SK-N-SH treated with all-trans-retinoic acid at 6 μM for 48 hours (cell line): ENCODE measurements around the gene ZNF217.

Experiments used
- ATAC-seq: fragments of 200-7000 bp; cut with Tn5 transposase; 3 replicates; pipeline ENCODE4 v1.9.1; 2020; ENCODE audit warnings: mild to moderate bottlenecking, moderate library complexity
- ARNTL ChIP-seq: fragments of 450-650 bp; formaldehyde crosslinking; IDR thresholded peaks from 2 replicates; pipeline ENCODE4 v1.5.0; 2020; ENCODE audit warnings: low read depth, mild to moderate bottlenecking, moderate library complexity, borderline replicate concordance
- BACH2 ChIP-seq: fragments of 250-450 bp; sonication (Bioruptor Pico); IDR thresholded peaks from 2 replicates; pipeline ENCODE4 v1.9.0; 2021; ENCODE audit warnings: mild to moderate bottlenecking, borderline replicate concordance
- CSDC2 ChIP-seq: fragments of 250-450 bp; sonication (Bioruptor Pico); IDR thresholded peaks from 2 replicates; pipeline ENCODE4 v1.5.0; 2020; ENCODE audit warnings: mild to moderate bottlenecking, moderate library complexity
- GLIS3 ChIP-seq: fragments of 250-450 bp; sonication (Bioruptor Pico); IDR thresholded peaks from 2 replicates; pipeline ENCODE4 v1.5.0; 2020; ENCODE audit warnings: mild to moderate bottlenecking, moderate library complexity
- ISL1 ChIP-seq: fragments of 250-450 bp; sonication (Bioruptor Pico); IDR thresholded peaks from 2 replicates; pipeline ENCODE4 v2.1.2; 2022; ENCODE audit warnings: mild to moderate bottlenecking, moderate library complexity
- OSR1 ChIP-seq: fragments of 250-450 bp; sonication (Bioruptor Pico); IDR thresholded peaks from 2 replicates; pipeline ENCODE4 v1.8.0; 2022; ENCODE audit warnings: moderate library complexity, mild to moderate bottlenecking, inconsistent platforms
- RARB ChIP-seq: fragments of 250-450 bp; sonication (Bioruptor Pico); IDR thresholded peaks from 2 replicates; pipeline ENCODE4 v1.8.0; 2021; ENCODE audit warnings: mild to moderate bottlenecking, moderate library complexity
- SNAI2 ChIP-seq: fragments of 250-450 bp; sonication (Bioruptor Pico); IDR thresholded peaks from 2 replicates; pipeline ENCODE4 v1.5.0; 2020; ENCODE audit warnings: mild to moderate bottlenecking, moderate library complexity
- TCF4 ChIP-seq: fragments of 250-450 bp; sonication (Bioruptor Pico); IDR thresholded peaks from 2 replicates; pipeline ENCODE4 v1.8.0; 2021; ENCODE audit warnings: mild to moderate bottlenecking, moderate library complexity, borderline replicate concordance
- TOX ChIP-seq: fragments of 250-450 bp; sonication (Bioruptor Pico); IDR thresholded peaks from 2 replicates; pipeline ENCODE4 v1.8.0; 2021; ENCODE audit warnings: mild to moderate bottlenecking, moderate library complexity, borderline replicate concordance
- ZC3H10 ChIP-seq: fragments of 250-450 bp; sonication (Bioruptor Pico); IDR thresholded peaks from 2 replicates; pipeline ENCODE4 v1.5.1; 2021; ENCODE audit warnings: mild to moderate bottlenecking, moderate library complexity
- ZFP3 ChIP-seq: fragments of 250-450 bp; sonication (Bioruptor Pico); IDR thresholded peaks from 2 replicates; pipeline ENCODE4 v1.5.0; 2020; ENCODE audit warnings: mild to moderate bottlenecking, moderate library complexity
- ZNF565 ChIP-seq: fragments of 450-650 bp; formaldehyde crosslinking; conservative IDR thresholded peaks from 2 replicates; pipeline ENCODE4 v1.5.0; 2020; ENCODE audit warnings: low read depth, mild to moderate bottlenecking, moderate library complexity
- ZNF70 ChIP-seq: fragments of 450-650 bp; formaldehyde crosslinking; IDR thresholded peaks from 2 replicates; pipeline ENCODE4 v1.5.0; 2020; ENCODE audit warnings: mild to moderate bottlenecking, moderate library complexity
- ZNF8 ChIP-seq: fragments of 450-650 bp; formaldehyde crosslinking; IDR thresholded peaks from 2 replicates; pipeline ENCODE4 v1.5.0; 2020; ENCODE audit warnings: mild to moderate bottlenecking, moderate library complexity
- TF ChIP-seq, protein P1 (sequence below): fragments of 250-450 bp; sonication (Bioruptor Pico); IDR thresholded peaks from 2 replicates; pipeline ENCODE4 v1.8.0; 2020; ENCODE audit warnings: mild to moderate bottlenecking, moderate library complexity, borderline replicate concordance
- TF ChIP-seq, protein P2 (sequence below): fragments of 250-450 bp; sonication (Bioruptor Pico); IDR thresholded peaks from 2 replicates; pipeline ENCODE4 v1.5.0; 2020; ENCODE audit warnings: mild to moderate bottlenecking, moderate library complexity
- TF ChIP-seq, protein P3 (sequence below): fragments of 250-450 bp; sonication (Bioruptor Pico); IDR thresholded peaks from 2 replicates; pipeline ENCODE4 v1.8.0; 2021; ENCODE audit warnings: low read depth, mild to moderate bottlenecking, moderate library complexity, borderline replicate concordance
- TF ChIP-seq, protein P4 (sequence below): fragments of 250-450 bp; sonication (Bioruptor Pico); IDR thresholded peaks from 2 replicates; pipeline ENCODE4 v1.5.1; 2021; ENCODE audit warnings: mild to moderate bottlenecking, moderate library complexity
- TF ChIP-seq, protein P5 (sequence below): fragments of 250-450 bp; sonication (Bioruptor Pico); IDR thresholded peaks from 2 replicates; pipeline ENCODE4 v1.5.1; 2020; ENCODE audit warnings: low read depth, mild to moderate bottlenecking, moderate library complexity

ZNF217 gene

DNA sequence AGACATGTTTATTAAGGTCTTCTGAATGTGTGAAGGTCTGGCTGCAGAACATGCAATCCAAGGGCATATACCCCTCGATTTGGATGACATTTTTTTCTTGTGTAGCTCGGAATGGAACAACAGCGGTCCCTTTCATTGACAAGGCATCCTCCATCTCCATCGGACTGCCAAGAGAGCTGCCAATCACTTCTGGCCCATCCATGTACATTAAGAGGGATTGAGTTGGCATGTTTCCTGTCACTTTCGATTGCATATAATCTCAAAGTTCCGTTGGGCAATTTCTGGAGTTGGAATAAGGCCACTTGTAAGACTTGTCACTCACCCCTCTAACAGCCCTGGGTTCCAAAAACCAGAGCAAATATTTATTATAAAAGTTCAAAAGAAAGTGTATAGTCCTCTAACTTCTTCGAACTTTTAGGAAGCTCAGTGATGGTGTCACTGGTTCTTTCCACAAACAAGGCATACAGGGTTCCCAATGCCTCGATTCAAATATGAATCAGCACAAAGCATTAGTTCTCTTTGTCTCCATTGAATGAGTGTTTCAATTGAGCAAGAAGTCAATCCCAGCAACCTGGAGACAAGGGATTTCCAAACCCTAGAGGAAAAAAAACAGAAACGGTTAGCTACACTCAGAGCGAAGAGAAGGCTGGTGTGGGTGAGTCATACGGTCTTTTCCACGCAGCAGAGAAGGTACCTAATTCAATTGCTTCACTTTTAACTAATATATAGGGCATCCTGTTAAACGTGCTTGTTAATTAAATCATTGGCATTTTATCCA is 10.9 kb downstream of the ZNF217 start:
- TF ChIP-seq ZNF70 = no peak
- no peak for TF ChIP-seq TCF4 (CRISPR knock-in tag)
- TF ChIP-seq CSDC2 (CRISPR knock-in tag) = no peak
- TF ChIP-seq ARNTL (CRISPR knock-in tag) = no peak
- TF ChIP-seq, protein P1, sequence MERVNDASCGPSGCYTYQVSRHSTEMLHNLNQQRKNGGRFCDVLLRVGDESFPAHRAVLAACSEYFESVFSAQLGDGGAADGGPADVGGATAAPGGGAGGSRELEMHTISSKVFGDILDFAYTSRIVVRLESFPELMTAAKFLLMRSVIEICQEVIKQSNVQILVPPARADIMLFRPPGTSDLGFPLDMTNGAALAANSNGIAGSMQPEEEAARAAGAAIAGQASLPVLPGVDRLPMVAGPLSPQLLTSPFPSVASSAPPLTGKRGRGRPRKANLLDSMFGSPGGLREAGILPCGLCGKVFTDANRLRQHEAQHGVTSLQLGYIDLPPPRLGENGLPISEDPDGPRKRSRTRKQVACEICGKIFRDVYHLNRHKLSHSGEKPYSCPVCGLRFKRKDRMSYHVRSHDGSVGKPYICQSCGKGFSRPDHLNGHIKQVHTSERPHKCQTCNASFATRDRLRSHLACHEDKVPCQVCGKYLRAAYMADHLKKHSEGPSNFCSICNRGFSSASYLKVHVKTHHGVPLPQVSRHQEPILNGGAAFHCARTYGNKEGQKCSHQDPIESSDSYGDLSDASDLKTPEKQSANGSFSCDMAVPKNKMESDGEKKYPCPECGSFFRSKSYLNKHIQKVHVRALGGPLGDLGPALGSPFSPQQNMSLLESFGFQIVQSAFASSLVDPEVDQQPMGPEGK (CRISPR knock-in tag) = no peak
- no peak for TF ChIP-seq ZNF8 (CRISPR knock-in tag)
- TF ChIP-seq ZNF565 (CRISPR knock-in tag) = no peak
- no peak for TF ChIP-seq SNAI2 (CRISPR knock-in tag)
- TF ChIP-seq, protein P2, sequence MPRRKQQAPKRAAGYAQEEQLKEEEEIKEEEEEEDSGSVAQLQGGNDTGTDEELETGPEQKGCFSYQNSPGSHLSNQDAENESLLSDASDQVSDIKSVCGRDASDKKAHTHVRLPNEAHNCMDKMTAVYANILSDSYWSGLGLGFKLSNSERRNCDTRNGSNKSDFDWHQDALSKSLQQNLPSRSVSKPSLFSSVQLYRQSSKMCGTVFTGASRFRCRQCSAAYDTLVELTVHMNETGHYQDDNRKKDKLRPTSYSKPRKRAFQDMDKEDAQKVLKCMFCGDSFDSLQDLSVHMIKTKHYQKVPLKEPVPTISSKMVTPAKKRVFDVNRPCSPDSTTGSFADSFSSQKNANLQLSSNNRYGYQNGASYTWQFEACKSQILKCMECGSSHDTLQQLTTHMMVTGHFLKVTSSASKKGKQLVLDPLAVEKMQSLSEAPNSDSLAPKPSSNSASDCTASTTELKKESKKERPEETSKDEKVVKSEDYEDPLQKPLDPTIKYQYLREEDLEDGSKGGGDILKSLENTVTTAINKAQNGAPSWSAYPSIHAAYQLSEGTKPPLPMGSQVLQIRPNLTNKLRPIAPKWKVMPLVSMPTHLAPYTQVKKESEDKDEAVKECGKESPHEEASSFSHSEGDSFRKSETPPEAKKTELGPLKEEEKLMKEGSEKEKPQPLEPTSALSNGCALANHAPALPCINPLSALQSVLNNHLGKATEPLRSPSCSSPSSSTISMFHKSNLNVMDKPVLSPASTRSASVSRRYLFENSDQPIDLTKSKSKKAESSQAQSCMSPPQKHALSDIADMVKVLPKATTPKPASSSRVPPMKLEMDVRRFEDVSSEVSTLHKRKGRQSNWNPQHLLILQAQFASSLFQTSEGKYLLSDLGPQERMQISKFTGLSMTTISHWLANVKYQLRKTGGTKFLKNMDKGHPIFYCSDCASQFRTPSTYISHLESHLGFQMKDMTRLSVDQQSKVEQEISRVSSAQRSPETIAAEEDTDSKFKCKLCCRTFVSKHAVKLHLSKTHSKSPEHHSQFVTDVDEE (CRISPR knock-in tag) = no peak
- no peak for TF ChIP-seq ISL1 (CRISPR knock-in tag)
- TF ChIP-seq ZC3H10 = no peak
- TF ChIP-seq RARB = no peak
- TF ChIP-seq, protein P3, sequence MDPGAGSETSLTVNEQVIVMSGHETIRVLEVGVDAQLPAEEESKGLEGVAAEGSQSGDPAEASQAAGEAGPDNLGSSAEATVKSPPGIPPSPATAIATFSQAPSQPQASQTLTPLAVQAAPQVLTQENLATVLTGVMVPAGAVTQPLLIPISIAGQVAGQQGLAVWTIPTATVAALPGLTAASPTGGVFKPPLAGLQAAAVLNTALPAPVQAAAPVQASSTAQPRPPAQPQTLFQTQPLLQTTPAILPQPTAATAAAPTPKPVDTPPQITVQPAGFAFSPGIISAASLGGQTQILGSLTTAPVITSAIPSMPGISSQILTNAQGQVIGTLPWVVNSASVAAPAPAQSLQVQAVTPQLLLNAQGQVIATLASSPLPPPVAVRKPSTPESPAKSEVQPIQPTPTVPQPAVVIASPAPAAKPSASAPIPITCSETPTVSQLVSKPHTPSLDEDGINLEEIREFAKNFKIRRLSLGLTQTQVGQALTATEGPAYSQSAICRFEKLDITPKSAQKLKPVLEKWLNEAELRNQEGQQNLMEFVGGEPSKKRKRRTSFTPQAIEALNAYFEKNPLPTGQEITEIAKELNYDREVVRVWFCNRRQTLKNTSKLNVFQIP (CRISPR knock-in tag) = no peak
- no peak for TF ChIP-seq ZFP3 (CRISPR knock-in tag)
- TF ChIP-seq TOX (CRISPR knock-in tag) = no peak
- TF ChIP-seq, protein P4, sequence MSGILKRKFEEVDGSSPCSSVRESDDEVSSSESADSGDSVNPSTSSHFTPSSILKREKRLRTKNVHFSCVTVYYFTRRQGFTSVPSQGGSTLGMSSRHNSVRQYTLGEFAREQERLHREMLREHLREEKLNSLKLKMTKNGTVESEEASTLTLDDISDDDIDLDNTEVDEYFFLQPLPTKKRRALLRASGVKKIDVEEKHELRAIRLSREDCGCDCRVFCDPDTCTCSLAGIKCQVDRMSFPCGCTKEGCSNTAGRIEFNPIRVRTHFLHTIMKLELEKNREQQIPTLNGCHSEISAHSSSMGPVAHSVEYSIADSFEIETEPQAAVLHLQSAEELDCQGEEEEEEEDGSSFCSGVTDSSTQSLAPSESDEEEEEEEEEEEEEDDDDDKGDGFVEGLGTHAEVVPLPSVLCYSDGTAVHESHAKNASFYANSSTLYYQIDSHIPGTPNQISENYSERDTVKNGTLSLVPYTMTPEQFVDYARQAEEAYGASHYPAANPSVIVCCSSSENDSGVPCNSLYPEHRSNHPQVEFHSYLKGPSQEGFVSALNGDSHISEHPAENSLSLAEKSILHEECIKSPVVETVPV (CRISPR knock-in tag) = no peak
- TF ChIP-seq, all 23 proteins: peak for 0
- ATAC-seq = peak; percentile 68

DNA sequence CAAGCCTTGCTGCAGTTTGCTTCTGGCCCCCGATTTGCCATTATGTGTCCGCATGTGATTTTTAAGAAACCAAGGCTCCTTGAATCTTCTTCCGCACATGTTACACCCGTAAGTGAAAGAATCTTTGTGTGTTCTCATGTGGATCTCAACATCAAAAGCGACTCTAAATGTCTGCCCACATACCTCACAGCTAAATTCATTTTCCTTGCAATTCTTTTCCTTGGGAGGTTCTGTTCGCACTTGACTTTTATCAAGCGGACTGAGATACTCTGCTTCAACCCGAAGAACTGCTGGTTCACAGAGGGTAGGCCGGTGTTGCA is 11.4 kb downstream of the ZNF217 start:
- no peak for ATAC-seq
- TF ChIP-seq, protein P5, sequence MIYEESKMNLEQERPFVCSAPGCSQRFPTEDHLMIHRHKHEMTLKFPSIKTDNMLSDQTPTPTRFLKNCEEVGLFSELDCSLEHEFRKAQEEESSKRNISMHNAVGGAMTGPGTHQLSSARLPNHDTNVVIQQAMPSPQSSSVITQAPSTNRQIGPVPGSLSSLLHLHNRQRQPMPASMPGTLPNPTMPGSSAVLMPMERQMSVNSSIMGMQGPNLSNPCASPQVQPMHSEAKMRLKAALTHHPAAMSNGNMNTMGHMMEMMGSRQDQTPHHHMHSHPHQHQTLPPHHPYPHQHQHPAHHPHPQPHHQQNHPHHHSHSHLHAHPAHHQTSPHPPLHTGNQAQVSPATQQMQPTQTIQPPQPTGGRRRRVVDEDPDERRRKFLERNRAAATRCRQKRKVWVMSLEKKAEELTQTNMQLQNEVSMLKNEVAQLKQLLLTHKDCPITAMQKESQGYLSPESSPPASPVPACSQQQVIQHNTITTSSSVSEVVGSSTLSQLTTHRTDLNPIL (CRISPR knock-in tag) = no peak
- TF ChIP-seq, protein P4 (CRISPR knock-in tag) = no peak
- TF ChIP-seq TCF4 (CRISPR knock-in tag) (no peak), GLIS3 (no peak), BACH2 (CRISPR knock-in tag) (no peak), CSDC2 (CRISPR knock-in tag) (no peak), TOX (CRISPR knock-in tag) (no peak), OSR1 (no peak), ZFP3 (CRISPR knock-in tag) (no peak), ZNF8 (CRISPR knock-in tag) (no peak), ZNF70 (no peak), ZNF565 (CRISPR knock-in tag) (no peak)
- TF ChIP-seq, protein P3 (CRISPR knock-in tag) = no peak
- TF ChIP-seq, protein P1 (CRISPR knock-in tag) = no peak
